ENCODE results near the gene CC2D2B.
"Not testable (repeated sequence)": the region's sequence is repeated elsewhere in the genome, so short reads cannot be mapped to it uniquely, and the experiment has no call there.

The CC2D2B gene, protein sequence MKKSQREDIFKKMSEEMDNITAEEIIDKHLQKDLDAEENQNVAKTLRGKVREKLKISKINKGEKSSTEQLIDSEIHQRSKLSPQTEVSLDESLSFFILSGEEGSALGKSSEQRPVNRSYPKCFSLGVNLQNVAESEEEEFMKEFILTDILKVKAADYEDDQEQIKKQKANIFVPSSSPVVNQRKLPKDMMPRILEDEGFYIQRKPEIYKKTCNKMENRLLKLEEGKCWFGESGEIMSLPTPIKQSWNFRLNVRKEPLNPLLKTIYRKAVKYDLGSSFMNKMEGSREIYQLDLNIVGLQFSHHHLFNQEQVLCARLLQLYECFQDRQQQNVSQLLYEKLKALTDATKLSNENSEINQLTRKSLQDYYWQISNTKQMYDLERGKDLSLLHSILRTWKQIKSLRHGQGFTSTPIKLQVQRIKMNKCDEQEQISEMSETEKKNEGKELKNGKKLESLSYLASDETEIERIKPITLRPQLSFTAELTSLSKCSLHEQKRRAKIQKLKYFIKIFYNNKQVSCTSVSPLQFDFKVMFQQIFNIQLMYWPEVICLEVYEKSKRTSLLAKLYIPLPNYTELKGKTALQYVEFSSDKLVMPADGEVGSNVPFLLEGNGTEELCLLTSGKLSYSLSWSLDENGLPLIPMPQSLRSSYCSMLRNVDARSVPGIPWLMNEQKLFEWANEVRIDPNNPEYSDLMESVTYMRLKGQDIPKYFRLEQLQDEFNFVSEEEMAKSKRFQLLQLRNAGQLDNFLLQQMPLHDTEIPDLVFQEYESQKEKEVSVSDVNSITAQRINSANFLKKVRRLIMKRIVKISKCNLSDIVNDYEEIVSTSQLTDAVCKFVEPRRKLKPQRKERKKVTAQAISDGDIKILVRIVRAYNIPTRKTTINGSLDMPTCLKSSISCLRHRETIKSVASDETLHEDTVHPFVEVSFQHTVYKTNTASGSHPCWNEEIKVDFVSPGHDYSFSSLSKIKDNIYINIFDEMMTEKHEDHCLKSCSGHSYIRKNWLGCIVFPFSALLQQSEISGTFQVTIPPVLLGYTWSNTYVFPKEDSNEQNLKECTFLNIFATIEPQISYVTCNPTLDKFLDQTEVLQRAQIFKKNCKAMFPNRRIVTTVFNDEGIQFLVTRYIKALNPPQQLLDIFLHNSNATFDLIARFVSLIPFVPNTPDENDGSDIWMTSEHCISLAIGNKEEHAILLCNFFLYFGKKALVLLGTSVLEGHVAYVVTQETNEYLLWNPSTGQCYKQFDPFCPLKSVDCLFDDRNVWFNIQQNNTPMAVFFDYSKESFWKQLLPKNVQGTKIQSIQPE (N-terminal part only)

DNA sequence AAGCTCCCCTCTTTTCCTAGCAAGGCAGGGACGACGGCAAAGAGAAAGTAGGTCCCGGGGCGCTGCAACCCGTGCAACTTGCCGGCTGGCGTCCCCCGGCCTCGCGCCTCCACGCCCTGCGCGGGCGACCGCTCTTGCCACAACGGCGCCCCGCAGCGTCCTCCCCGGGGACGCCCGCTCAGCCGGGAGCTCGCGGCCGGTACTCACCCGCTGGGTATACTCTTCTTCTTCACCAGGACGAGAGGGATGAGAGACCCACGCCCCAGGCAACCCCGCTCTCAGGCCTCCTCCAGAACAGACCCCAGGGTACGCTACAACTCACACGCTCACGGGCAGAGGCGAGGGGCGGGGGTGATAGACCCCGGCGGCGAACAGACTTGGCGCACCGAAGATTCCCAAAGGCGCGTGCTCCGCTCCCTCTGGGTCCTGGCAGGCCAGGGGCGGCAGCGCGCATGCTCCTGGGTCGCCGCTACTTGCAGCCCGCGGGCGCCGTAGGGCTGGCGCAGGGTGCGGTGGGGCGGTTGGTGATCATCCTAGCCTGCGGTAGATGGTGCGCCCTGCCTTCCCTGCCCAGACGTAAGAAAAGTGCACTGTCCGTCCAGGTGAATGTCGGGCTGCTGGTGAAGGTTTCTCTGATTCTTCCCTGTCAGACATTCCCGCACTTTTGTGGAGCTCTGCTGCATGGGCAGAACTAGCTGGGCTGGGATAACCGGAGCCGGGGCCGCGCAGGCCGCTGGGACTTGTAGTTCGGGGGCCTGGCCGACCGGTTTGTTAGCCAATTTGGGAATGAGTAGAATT lies at the start of gene CC2D2B:
TSS of gene CC2D2B (plus strand) at position 520 of the 798 bp plus-strand sequence. CDS start 3,349 bp downstream, outside the sequence.
- H3K27ac ChIP-seq = peak within 1 kb of the TSS; percentile 47
- peak; percentile 22 for DNase-seq (ENCODE audit: low read depth, low spot score)

DNA sequence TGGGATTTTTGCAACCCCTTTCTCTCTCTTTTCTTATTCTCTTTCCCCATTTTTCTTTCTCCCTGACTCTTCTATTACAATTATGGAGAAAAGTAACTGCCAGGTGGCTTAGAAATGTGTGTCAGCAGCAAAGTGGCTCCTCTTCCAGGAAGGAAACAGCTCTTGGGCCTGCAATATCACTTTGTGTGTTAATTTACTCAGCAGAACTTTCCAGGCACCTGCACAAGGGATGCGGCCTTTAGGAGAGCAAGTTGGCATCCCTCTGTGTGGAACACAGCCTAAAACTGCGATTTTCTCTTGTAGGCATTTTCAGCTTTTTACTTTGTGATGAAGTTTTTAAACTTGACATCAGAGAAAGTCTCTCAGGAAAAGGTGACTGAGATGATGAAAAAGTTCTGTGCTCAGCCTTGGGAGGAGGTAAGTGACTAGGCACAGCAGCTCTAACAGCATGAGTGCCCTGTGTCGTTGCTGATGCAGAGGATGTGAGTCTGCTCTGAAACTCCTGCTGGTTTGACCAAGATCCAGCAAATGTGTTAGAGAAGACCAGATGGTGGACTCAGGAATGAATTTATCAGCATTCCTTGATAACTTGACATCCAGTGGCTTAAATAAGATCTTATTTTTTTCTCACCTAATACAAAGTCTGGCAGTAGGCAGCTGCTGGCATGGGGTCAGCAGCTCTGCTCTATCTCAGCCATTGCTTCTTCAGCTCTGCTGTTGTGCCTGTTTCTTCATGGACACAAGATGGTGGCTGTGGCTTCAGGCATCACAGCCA lies 47.4 kb upstream of the CC2D2B start:
- H3K27ac ChIP-seq = no peak overlapping the region
- DNase-seq (ENCODE audit: low read depth, low spot score) = no peak

DNA sequence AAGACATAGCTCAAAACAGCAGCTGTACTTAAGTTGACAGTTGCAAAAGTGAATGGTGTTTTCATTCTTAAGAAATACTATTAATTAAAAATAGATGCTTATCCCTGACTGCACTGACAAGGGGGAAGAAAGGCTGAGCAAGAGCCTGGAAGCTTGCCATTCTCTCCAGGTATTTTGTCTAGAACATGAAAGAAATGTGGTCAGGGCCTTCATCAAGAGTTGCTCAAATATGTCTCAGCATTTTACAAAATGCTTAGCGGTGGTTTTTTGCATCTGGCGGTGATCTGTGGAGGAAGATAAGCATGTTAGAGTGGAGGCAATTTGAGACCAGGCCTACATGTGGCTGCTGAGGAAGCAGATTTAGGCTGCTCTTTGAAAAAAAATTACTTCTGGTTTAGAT lies 46.4 kb upstream of the CC2D2B start:
- no peak for DNase-seq (ENCODE audit: low read depth, low spot score)
- no peak overlapping the region for H3K27ac ChIP-seq

DNA sequence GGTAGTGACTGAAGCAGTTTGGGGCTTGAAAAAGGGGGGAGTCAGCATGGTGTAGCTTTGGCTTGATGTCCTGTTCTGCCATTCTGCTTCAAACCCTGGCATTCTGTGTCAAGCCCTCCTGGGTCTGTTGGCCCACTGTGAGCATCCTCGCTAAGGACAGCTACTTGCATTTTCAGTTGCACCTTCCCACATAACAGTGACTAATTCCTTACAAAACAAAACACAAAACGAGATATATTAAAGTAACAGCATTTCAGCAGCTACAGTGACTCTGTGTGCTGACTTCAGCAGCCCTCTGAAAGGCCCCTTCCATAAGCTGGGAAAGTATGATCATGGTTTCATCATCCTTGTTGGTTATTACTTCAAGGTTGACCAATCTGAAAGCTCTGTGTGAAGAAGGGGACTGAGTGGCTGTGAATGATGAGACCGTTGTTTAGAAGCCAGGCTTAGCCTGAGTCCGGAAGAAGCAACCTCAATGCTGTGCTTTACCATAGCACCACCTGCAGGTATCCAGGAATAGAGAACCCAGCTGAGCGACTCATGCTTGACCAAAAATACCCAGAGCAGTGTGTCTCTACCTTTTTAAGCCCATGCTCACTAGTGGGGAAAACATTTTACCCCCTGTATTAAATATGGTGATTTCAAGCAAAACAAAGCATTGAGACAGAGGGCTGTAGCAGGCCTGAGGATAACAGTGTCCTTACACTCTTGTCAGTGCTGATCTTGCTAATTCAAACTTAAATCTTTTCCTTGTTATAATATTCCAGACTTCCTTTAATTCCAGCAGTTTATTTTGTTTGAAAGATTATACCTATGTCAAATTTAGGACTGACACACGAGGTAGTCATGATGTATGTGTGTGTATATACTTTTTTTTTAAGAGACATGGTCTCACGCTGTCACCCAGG lies 42.6 kb upstream of the CC2D2B start:
- DNase-seq (ENCODE audit: low read depth, low spot score) = peak; percentile 8
- H3K27ac ChIP-seq = no peak overlapping the region

DNA sequence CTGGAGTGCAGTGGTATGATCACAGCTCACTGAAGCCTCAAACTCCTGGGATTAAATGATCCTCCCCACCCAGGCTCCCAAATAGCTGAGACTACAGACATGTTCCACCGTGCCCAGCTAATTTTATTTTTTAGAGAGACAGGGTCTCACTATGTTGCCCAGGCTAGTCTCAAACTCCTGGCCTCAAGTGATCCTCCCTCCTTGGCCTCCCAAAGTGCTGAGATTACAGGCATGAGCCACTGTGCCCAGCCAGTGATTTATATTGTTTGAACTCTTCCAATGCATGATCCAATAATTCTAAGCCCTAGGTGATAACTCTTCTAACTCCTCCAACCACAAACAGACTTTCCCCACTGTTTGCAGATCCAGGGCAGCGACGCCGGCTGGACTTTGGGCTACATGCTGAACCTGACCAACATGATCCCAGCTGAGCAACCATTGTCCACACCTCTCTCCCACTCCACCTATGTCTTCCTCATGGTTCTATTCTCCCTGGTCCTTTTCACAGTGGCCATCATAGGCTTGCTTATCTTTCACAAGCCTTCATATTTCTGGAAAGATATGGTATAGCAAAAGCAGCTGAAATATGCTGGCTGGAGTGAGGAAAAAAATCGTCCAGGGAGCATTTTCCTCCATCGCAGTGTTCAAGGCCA lies 41.8 kb upstream of the CC2D2B start:
- H3K27ac ChIP-seq = no peak overlapping the region
- no peak for DNase-seq (ENCODE audit: low read depth, low spot score)

DNA sequence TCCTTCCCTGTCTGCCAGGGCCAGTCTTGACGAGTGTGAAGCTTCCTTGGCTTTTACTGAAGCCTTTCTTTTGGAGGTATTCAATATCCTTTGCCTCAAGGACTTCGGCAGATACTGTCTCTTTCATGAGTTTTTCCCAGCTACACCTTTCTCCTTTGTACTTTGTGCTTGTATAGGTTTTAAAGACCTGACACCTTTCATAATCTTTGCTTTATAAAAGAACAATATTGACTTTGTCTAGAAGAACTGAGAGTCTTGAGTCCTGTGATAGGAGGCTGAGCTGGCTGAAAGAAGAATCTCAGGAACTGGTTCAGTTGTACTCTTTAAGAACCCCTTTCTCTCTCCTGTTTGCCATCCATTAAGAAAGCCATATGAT lies 41.3 kb upstream of the CC2D2B start:
- H3K27ac ChIP-seq = no peak overlapping the region
- no peak for DNase-seq (ENCODE audit: low read depth, low spot score)

DNA sequence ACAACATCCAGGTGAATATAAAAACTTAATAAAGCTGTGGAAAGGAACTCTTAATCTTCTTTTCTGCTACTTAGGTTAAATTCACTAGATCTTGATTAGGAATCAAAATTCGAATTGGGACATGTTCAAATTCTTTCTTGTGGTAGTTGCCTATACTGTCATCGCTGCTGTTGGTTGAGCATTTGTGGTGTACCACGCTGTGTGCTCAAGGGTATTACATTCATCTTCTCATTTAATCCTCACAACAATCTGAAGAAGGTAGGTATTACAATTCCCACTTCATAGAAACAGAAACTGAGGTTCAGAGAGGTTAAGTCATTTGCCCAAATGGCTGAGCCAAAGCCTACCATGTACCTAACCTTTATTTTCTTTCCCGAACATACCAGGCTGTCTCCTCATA lies 39.9 kb upstream of the CC2D2B start:
- DNase-seq (ENCODE audit: low read depth, low spot score) = no peak
- H3K27ac ChIP-seq = no peak overlapping the region

DNA sequence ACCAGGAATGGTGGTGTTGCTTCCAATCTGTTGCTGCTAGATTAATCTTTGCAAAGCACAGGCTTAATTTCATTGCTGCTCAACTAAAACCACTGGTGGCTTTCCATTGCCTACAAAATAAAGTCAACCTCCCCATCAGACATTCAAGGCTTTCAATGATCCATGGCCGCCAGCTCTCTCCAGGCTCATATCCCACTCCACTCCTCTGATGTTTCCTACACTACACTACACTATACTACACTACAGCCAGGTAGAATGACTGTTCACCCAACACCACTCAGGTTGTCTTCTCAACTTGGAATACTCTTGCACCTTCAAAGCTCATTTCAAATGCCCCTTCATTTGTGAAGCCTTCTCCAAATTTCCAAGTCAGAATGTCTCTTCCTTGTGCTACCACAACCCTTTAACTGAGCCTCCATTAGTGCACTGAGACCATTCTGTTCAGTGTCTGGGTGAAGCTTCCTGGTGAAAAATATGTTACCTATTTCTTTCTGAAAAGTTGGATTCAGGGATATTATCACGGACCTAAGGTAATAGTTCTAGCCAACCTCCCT lies 35.5 kb upstream of the CC2D2B start:
- no peak overlapping the region for H3K27ac ChIP-seq
- no peak for DNase-seq (ENCODE audit: low read depth, low spot score)

DNA sequence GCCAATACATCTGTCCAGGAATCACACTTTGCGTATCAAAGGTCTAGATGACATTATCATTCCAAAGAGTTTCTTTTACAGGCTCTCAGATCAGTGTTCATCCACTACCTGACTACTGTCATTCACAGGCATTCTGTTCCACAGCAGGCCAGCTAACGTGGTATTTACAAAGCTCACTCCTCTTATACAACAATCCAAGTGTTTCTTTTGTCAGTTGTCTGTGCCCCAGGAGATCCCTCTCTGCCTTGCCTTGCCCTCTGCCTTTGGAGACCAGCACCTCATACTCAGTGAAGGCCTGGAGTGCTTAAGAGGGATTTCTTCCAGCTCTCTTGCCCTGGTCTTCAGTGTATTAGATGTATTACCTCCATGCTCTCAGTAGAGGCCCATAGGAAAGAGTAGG lies 34.6 kb upstream of the CC2D2B start:
- H3K27ac ChIP-seq = no peak overlapping the region
- DNase-seq (ENCODE audit: low read depth, low spot score) = no peak

DNA sequence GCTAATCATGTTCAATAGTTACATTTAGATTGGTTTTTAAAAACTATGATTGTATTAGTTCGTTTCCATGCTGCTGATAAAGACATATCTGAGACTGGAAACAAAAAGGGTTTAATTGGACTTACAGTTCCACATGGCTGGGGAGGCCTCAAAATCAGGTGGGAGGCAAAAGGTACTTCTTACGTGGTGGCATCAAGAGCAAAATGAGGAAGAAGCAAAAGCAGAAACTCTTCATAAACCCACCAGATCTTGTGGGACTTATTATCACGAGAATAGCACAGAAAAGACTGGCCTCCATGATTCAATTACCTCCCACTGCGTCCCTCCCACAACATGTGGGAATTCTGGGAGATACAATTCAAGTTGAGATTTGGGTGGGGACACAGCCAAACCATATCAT lies 34.1 kb upstream of the CC2D2B start:
- no peak for DNase-seq (ENCODE audit: low read depth, low spot score)
- no peak overlapping the region for H3K27ac ChIP-seq

DNA sequence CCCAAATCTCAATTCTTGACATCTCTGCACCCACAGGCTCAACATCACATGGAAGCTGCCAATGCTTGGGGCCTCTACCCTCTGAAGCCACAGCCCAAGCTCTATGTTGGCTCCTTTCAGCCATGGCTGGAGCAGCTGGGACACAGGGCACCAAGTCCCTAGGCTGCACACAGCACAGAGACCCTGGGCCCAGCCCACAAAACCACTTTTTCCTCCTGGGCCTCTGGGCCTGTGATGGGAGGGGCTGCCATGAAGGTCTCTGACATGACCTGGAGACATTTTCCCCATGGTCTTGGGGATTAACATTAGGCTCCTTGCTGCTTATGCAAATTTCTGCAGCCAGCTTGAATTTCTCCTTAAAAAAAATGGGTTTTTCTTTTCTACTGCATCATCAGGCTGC lies 33.0 kb upstream of the CC2D2B start:
- not testable (repeated sequence) for H3K27ac ChIP-seq; DNase-seq (ENCODE audit: low read depth, low spot score)

DNA sequence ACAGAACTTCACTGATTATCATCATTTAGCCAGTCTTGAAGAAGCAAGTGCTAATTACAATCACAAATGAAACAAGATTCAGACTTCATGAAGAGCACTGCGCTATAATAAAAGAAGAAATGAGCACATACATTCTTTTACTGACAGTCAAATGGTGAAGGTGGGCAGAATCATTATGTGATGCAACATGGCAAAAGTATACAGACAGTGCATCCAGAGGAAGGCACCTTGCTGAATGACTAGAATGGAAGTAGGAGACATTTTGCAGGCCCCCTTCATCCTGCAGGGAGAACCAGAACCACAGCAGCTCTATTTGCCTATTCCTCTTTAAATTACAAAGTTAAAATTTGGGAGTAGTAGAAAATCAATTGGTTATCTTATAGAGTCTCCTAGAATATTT lies 31.0 kb upstream of the CC2D2B start:
- H3K27ac ChIP-seq = no peak overlapping the region
- no peak for DNase-seq (ENCODE audit: low read depth, low spot score)

DNA sequence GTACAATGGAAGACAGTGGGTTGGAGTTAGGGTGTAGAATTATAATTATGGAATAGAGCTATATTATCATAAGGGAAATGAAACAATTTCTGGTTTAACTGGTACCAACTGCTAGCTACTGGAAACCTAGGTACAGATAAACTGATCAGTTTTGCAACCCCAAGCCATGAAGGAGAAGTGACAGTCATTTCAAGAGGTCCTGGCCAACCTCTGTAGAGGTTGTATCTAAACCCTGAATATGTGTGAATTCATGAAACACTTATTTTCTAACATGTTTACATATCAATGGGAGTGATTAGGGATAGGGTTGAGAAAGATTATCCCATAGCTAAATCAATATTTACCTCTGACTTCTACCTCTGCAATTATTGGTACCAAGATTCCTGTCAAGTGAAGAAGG lies 29.9 kb upstream of the CC2D2B start:
- no peak for DNase-seq (ENCODE audit: low read depth, low spot score)
- no peak overlapping the region for H3K27ac ChIP-seq

DNA sequence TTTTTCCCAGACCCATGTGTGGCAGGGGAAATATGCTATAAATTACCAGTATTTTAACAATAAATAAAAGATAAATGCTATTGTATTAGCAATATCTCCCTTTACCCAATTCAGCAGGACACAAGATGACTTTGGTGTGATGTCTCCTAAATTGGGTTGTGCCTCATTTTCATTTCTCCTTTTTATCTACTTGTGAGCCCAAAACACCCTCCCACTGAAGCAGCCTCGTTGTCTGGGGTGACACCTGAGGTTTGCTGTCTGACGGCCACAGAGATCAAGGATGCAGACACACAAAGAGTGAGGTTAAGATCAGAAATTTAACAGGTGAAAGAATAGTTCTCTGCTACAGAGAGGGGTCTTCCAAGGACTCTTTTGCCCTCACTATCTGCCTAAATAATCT lies 27.1 kb upstream of the CC2D2B start:
- DNase-seq (ENCODE audit: low read depth, low spot score) = no peak
- no peak overlapping the region for H3K27ac ChIP-seq

DNA sequence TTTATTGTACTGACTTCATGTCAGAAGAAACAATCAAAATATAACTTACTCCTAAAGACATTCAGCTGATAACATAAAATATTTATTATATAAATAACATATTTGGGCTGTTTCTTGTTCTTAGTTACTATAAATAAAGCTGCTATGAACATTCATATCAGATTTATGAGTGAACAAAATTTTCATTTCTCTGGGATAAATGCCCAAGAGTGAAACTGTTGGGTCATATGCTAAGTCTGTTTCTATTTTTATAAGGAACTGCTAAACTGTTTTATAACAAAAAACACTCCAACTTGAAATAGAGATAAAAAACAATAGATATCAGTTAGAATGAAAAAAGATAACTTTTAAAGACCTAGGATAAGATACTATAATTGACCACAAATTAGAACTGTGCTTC lies 26.5 kb upstream of the CC2D2B start:
- no peak overlapping the region for H3K27ac ChIP-seq
- DNase-seq (ENCODE audit: low read depth, low spot score) = no peak

DNA sequence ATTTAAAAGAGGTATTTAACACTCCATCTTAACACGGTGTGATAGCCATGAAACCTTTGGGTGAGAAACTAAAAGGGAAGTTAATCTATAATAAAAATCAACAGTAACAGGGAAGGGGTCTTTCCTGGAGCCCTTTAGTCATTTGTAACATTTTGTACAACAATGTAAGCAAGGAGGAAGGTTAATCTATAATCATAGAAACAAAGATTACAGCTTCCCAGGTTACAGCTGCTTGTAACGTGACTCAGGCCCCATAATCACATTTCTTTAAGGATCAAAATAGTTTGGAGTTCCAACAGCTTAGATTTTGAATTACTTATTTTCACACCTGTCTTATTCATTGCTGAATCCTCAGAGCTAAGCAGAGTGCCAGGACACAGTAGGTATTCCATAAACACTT lies 17.9 kb upstream of the CC2D2B start:
- no peak for DNase-seq (ENCODE audit: low read depth, low spot score)

More for the DNA sequence above, 17.9 kb upstream of the CC2D2B start:
- H3K27ac ChIP-seq = no peak overlapping the region
